OCI-LY7 (cell line): ENCODE results near the gene MROH2B. TPM values are rescaled to one million over a fixed set of nuclear protein-coding genes. Genes with fewer than 3 reads are reported as not detected.

Experiments
- BruUV-seq: library from RNA; stranded (reverse); fragments of 400-500 nt; replicated peaks from 2 replicates; lab custom pipeline; 2021; lab: Mats Ljungman, UMichigan
- CTCF ChIA-PET: fragments of 300-600 bp; sonication (Branson Sonifier 250); formaldehyde crosslinking; loops from one replicate; lab custom pipeline; 2022; ENCODE audit warnings: antibody characterized with exemption; ENCODE audit not compliant: unreplicated experiment; lab: Charles Lee
- POLR2A ChIA-PET: fragments of 300-600 bp; sonication (Branson Sonifier 250); formaldehyde crosslinking; loops from one replicate; lab custom pipeline; 2022; ENCODE audit warnings: antibody characterized with exemption; lab: Charles Lee
- DNase-seq: peaks from one replicate; pipeline ENCODE4 v3.0.0-alpha.2; 2015; ENCODE audit warnings: low spot score
- H2AFZ ChIP-seq: fragments of 200-600 bp; sonication (generic), shearing (Covaris generic); 2 replicates; pipeline ENCODE4 v1.6.1; 2014; ENCODE audit warnings: mild to moderate bottlenecking, antibody characterized with exemption, low read length, moderate library complexity
- H3K27ac ChIP-seq: fragments of 200-600 bp; sonication (generic); 2 replicates; pipeline ENCODE4 v1.5.1; 2014; ENCODE audit warnings: mixed run types, low read depth, mild to moderate bottlenecking, moderate library complexity, low read length, inconsistent platforms; ENCODE audit not compliant: poor library complexity, severe bottlenecking
- H3K36me3 ChIP-seq: fragments of 200-600 bp; sonication (generic); 2 replicates; pipeline ENCODE4 v1.6.1; 2014; ENCODE audit warnings: mild to moderate bottlenecking, antibody characterized with exemption, low read length, moderate library complexity, mixed read lengths; ENCODE audit not compliant: insufficient read depth
- H3K4me1 ChIP-seq: fragments of 200-600 bp; sonication (generic); 2 replicates; pipeline ENCODE4 v1.5.1; 2014; ENCODE audit warnings: mild to moderate bottlenecking, low read length; ENCODE audit not compliant: insufficient read depth, poor library complexity, severe bottlenecking
- H3K4me2 ChIP-seq: fragments of 200-600 bp; sonication (generic); 2 replicates; pipeline ENCODE4 v1.6.1; 2014; ENCODE audit warnings: mild to moderate bottlenecking, low read length
- H3K4me3 ChIP-seq: fragments of 200-600 bp; sonication (generic); 2 replicates; pipeline ENCODE4 v1.5.1; 2014; ENCODE audit warnings: mild to moderate bottlenecking, low read depth, low read length; ENCODE audit not compliant: poor library complexity, severe bottlenecking
- H3K79me2 ChIP-seq: fragments of 200-600 bp; sonication (generic); 2 replicates; pipeline ENCODE4 v1.6.1; 2016; ENCODE audit warnings: low read depth, mild to moderate bottlenecking, low read length, moderate library complexity, mixed read lengths; ENCODE audit not compliant: insufficient read depth
- H3K9me2 ChIP-seq: fragments of 200-600 bp; sonication (generic); 2 replicates; pipeline ENCODE4 v1.6.1; 2016; ENCODE audit warnings: mild to moderate bottlenecking, low read length, mixed read lengths; ENCODE audit not compliant: insufficient read depth
- H3K9me3 ChIP-seq: fragments of 200-600 bp; sonication (generic); 2 replicates; pipeline ENCODE4 v1.6.1; 2014; ENCODE audit warnings: mild to moderate bottlenecking, mixed run types, low read length, mixed read lengths
- H4K20me1 ChIP-seq: fragments of 200-600 bp; sonication (generic); 2 replicates; pipeline ENCODE4 v1.6.1; 2014; ENCODE audit warnings: mild to moderate bottlenecking, antibody characterized with exemption, low read length, moderate library complexity, mixed read lengths; ENCODE audit not compliant: insufficient read depth
- EZH2phosphoT487 ChIP-seq: fragments of 200-600 bp; sonication (generic); IDR thresholded peaks from 2 replicates; pipeline ENCODE4 v1.6.1; 2018; ENCODE audit warnings: low read depth, borderline replicate concordance, mild to moderate bottlenecking, mixed run types, antibody characterized with exemption, low read length, moderate library complexity, mixed read lengths
- intact Hi-C: fragments of 100-400 bp; cut with micrococcal nuclease; formaldehyde crosslinking; loops from one replicate; pipeline ENCODE4 v1.10.0; 2022; ENCODE audit not compliant: unreplicated experiment
- total RNA-seq, 2 experiments: library from RNA; depleted of rRNA in 1 of 2; stranded (reverse); fragments of >200 nt in 1 of 2; shearing (Covaris generic) in 1 of 2; gene quantifications; 2 replicates each; pipeline ENCODE4 v1.2.3, GENCODE V29; 2014 to 2022
- TF ChIP-seq, protein P1 (sequence below): fragments of 200-600 bp; sonication (generic); conservative IDR thresholded peaks from 2 replicates; pipeline ENCODE4 v1.5.1; 2014; ENCODE audit warnings: mild to moderate bottlenecking, antibody characterized with exemption, low read length, moderate library complexity, mixed read lengths

Gene MROH2B
- total RNA-seq, 2 experiments from 2014 or later, result not detected

DNA sequence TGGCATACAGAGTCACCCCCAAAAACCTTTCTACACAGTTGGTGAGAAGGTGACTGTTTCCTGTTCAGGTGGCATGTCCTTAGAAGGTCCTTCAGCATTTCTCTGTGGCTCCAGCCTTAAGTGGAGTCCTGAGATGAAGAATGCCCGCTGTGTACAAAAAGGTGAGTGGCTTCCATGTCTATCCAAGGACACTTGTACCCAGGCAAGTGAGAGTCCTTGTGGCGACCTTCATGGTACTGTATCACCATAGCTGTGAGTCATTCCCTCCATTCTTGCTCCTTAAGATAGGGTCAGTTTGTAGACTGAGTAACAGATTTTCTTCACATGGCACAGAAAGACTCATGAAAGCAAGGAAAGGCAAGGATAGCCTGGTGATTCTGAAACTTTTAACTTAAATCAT, 98.7 kb downstream of the MROH2B start:
- H4K20me1 ChIP-seq, result no peaks in the 10 kb centered on the region
- BruUV-seq, result no TSS peak
- H3K4me3 ChIP-seq, result no peak overlapping the region
- ChIA-PET POLR2A (no interaction called here), CTCF (no interaction called here)
- intact Hi-C loops, result no loop called here
- no peak overlapping the region for H2AFZ ChIP-seq
- H3K4me2 ChIP-seq, result no peak overlapping the region
- H3K27ac ChIP-seq, result no peak overlapping the region
- no peaks in the 10 kb centered on the region for H3K9me3 ChIP-seq
- H3K79me2 ChIP-seq, result no peaks in the 10 kb centered on the region
- TF ChIP-seq EZH2phosphoT487, result no peak
- TF ChIP-seq, protein P1, sequence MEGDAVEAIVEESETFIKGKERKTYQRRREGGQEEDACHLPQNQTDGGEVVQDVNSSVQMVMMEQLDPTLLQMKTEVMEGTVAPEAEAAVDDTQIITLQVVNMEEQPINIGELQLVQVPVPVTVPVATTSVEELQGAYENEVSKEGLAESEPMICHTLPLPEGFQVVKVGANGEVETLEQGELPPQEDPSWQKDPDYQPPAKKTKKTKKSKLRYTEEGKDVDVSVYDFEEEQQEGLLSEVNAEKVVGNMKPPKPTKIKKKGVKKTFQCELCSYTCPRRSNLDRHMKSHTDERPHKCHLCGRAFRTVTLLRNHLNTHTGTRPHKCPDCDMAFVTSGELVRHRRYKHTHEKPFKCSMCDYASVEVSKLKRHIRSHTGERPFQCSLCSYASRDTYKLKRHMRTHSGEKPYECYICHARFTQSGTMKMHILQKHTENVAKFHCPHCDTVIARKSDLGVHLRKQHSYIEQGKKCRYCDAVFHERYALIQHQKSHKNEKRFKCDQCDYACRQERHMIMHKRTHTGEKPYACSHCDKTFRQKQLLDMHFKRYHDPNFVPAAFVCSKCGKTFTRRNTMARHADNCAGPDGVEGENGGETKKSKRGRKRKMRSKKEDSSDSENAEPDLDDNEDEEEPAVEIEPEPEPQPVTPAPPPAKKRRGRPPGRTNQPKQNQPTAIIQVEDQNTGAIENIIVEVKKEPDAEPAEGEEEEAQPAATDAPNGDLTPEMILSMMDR, result no peak
- H3K9me2 ChIP-seq, result no peaks in the 10 kb centered on the region
- no peaks in the 10 kb centered on the region for H3K4me1 ChIP-seq
- H3K36me3 ChIP-seq, result no peaks in the 10 kb centered on the region
- DNase-seq, result no peak

DNA sequence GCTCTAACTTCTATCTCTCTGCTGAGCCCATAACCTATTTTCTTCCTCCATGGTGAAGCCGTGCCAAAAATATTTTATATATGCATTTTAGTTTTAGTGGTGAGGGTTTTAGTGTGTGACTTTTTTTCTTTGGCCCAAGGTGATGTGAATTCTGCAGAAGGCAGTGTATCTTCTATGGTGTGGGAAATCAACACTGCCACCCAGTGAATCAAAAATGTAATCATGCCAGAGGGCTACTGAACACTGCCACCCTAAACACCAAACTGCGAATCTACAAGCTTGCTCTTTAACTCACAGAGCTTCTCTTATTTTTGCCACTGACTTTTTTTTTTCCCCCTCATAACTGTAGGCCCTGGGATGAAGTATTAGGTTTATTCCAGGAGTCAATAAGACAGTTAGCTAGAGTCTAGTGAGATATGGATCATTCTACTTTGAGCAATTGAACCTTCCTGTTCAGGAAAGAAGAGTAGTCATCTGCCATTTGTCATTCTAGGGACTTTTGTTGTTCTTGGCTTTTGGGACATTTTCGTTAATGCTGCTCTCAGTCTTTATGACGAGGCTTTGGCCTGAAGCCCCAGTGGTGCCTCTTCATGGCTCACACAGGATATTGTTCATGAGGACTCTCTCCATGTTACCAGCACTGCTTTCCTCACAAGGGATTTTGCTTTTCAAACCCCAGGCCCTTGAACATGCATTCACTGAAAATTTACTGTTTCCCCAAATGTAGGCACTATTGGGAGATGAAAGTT, 108.8 kb downstream of the MROH2B start:
- TF ChIP-seq EZH2phosphoT487, result no peak
- TF ChIP-seq, protein P1, result peak; percentile 30; the same call in 1 of the 2 replicates
- no peak overlapping the region for H3K4me2 ChIP-seq
- no peaks in the 10 kb centered on the region for H4K20me1 ChIP-seq
- no peak overlapping the region for H3K27ac ChIP-seq
- no peak overlapping the region for H2AFZ ChIP-seq
- POLR2A ChIA-PET, result no interaction called here
- intact Hi-C loops, result no loop called here
- no peaks in the 10 kb centered on the region for H3K4me1 ChIP-seq
- no peaks in the 10 kb centered on the region for H3K79me2 ChIP-seq
- BruUV-seq, result no TSS peak
- no peak for DNase-seq
- no peaks in the 10 kb centered on the region for H3K36me3 ChIP-seq
- H3K9me2 ChIP-seq, result no peaks in the 10 kb centered on the region
- H3K9me3 ChIP-seq, result no peaks in the 10 kb centered on the region
- no peak overlapping the region for H3K4me3 ChIP-seq
- CTCF ChIA-PET, result no interaction called here

DNA sequence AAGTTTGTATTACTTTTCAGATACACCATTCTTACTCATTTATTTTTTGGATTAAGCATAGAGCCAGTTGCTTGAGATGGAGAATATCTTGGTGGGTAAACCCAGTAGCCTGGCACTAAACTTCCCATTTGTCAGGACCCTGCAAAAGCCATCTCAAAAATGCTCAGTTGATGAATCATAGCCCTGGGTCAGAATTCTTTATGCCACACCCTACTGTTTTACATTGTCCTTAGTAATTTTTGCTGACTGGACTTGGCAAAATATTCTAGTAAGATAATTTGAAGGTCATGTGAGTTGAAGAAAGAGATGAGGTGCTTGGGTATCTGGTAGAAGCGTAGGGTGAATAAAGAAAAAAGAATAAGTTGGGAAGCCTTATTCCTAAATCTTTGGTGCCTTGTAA, 111.1 kb downstream of the MROH2B start:
- Histone ChIP-seq H4K20me1 (no peaks in the 10 kb centered on the region), H3K79me2 (no peaks in the 10 kb centered on the region), H3K4me1 (no peaks in the 10 kb centered on the region), H3K36me3 (no peaks in the 10 kb centered on the region), H3K4me3 (no peak overlapping the region), H2AFZ (no peak overlapping the region), H3K4me2 (no peak overlapping the region), H3K9me3 (no peaks in the 10 kb centered on the region), H3K27ac (no peak overlapping the region), H3K9me2 (no peaks in the 10 kb centered on the region)
- CTCF ChIA-PET, result no interaction called here
- POLR2A ChIA-PET, result interaction anchor here (1.0 kb wide), 1 partner anchor 18 kb away, joined by 3 read pairs; no protein-coding TSS in a partner anchor
- TF ChIP-seq EZH2phosphoT487, result no peak
- TF ChIP-seq, protein P1, result no peak
- BruUV-seq, result no TSS peak
- intact Hi-C loops, result no loop called here
- no peak for DNase-seq
